ENCODE data around the gene HILPDA. TPM values are rescaled to one million over a fixed set of nuclear protein-coding genes. Genes with fewer than 3 reads are reported as not detected.

Gene HILPDA
- total and polyA plus RNA-seq, 2 experiments from 2014 or later: 38.5 to 57.5 TPM

- no peak for TF ChIP-seq JUNB (IDR thresholded peaks at IDR 0.05; ENCODE audit: unreplicated experiment)
- TF ChIP-seq REST (IDR thresholded peaks at IDR 0.05; ENCODE audit: unreplicated experiment): no peak
- no peak for TF ChIP-seq STAT1 (IDR thresholded peaks at IDR 0.05; ENCODE audit: unreplicated experiment)
- TF ChIP-seq POLR2AphosphoS5 (IDR thresholded peaks at IDR 0.05; ENCODE audit: low read depth): no peak
- TF ChIP-seq ETS1 (IDR thresholded peaks at IDR 0.05): no peak
- no peak for TF ChIP-seq NANOG (IDR thresholded peaks at IDR 0.05; ENCODE audit: borderline replicate concordance)
- TF ChIP-seq CREB1 (CRISPR knock-in tag; IDR thresholded peaks at IDR 0.05; ENCODE audit: low read depth): no peak
- no peak for TF ChIP-seq EZH2phosphoT487 (IDR thresholded peaks at IDR 0.05; ENCODE audit: unreplicated experiment)
- TF ChIP-seq ZNF331 (CRISPR knock-in tag; IDR thresholded peaks at IDR 0.05; ENCODE audit: low read depth): no peak
- Histone ChIP-seq H3K36me3 (ENCODE audit: insufficient read depth) (no peaks in the 10 kb centered on the region), H2AFZ (no peak overlapping the region), H3K4me1 (ENCODE audit: insufficient read depth) (no peaks in the 10 kb centered on the region), H3K9me2 (ENCODE audit: insufficient read depth) (no peaks in the 10 kb centered on the region), H3K4me2 (no peak overlapping the region), H3K27ac (ENCODE audit: low read depth) (no peak overlapping the region), H3K4me3 (no peak overlapping the region), H3F3A (replicated peaks; ENCODE audit: low read depth) (no peaks in the 10 kb centered on the region), H3K79me2 (replicated peaks; ENCODE audit: insufficient read depth) (no peaks in the 10 kb centered on the region), H4K20me1 (replicated peaks; ENCODE audit: insufficient read depth) (no peaks in the 10 kb centered on the region), H3K27me3 (ENCODE audit: insufficient read depth) (no peaks in the 10 kb centered on the region)
- H3K27me3 Mint-ChIP-seq (ENCODE audit: insufficient read depth, low read depth, poor library complexity): peaks cover 10% of the 10 kb centered on the region
- no peaks in the 10 kb centered on the region for H3K4me1 Mint-ChIP-seq
- H3K36me3 Mint-ChIP-seq (ENCODE audit: low read depth): no peaks in the 10 kb centered on the region
- ATAC-seq (no peak), DNase-seq (ENCODE audit: low spot score) (no peak)
- no peak overlapping the region for H3K27ac Mint-ChIP-seq
- H3K4me3 Mint-ChIP-seq: no peak overlapping the region
- no peaks in the 10 kb centered on the region for H3K9me3 Mint-ChIP-seq
These were observed 33.6 kb upstream of the HILPDA start for GRCh38 chr7:128422037-128422436.

- Histone ChIP-seq H3K4me1 (ENCODE audit: insufficient read depth) (no peaks in the 10 kb centered on the region), H3K27me3 (ENCODE audit: insufficient read depth) (no peaks in the 10 kb centered on the region), H3K9me2 (ENCODE audit: insufficient read depth) (no peaks in the 10 kb centered on the region), H3K4me3 (no peak overlapping the region), H4K20me1 (replicated peaks; ENCODE audit: insufficient read depth) (no peaks in the 10 kb centered on the region), H2AFZ (no peak overlapping the region), H3F3A (replicated peaks; ENCODE audit: low read depth) (no peaks in the 10 kb centered on the region), H3K36me3 (ENCODE audit: insufficient read depth) (no peaks in the 10 kb centered on the region), H3K79me2 (replicated peaks; ENCODE audit: insufficient read depth) (no peaks in the 10 kb centered on the region), H3K27ac (ENCODE audit: low read depth) (no peak overlapping the region), H3K4me2 (no peak overlapping the region)
- Mint-ChIP-seq H3K36me3 (ENCODE audit: low read depth) (no peaks in the 10 kb centered on the region), H3K4me1 (no peaks in the 10 kb centered on the region), H3K4me3 (no peak overlapping the region), H3K27ac (no peak overlapping the region), H3K27me3 (ENCODE audit: insufficient read depth, low read depth, poor library complexity) (peaks cover 5% of the 10 kb centered on the region), H3K9me3 (no peaks in the 10 kb centered on the region)
- ATAC-seq: no peak
- no peak for DNase-seq (ENCODE audit: low spot score)
- no peak for TF ChIP-seq ZNF462 (CRISPR knock-in tag; IDR thresholded peaks at IDR 0.05)
- TF ChIP-seq ETS1 (IDR thresholded peaks at IDR 0.05): no peak
- no peak for TF ChIP-seq EZH2 (IDR thresholded peaks at IDR 0.05; ENCODE audit: low read depth, unreplicated experiment)
These were observed 32.8 kb upstream of the HILPDA start for GRCh38 chr7:128422842-128423241.
